DOHH2 (cell line): ENCODE data around the gene ADAMTS5.

Experiments used
- H3F3A ChIP-seq: fragments of 200-600 bp; sonication (generic), shearing (Covaris generic); 2 replicates; pipeline ENCODE4 v1.6.0; 2016; ENCODE audit warnings: antibody characterized with exemption, mild to moderate bottlenecking; ENCODE audit not compliant: control insufficient read depth, insufficient read depth
- H3K27ac ChIP-seq: fragments of 200-600 bp; sonication (generic); 2 replicates; pipeline ENCODE4 v1.5.1; 2014; ENCODE audit warnings: low read depth, mild to moderate bottlenecking, low read length, moderate library complexity
- H3K27me3 ChIP-seq: fragments of 200-600 bp; sonication (generic); 2 replicates; pipeline ENCODE4 v1.6.1; 2014; ENCODE audit warnings: mild to moderate bottlenecking, low read length, mixed read lengths; ENCODE audit not compliant: control insufficient read depth
- H3K36me3 ChIP-seq: fragments of 200-600 bp; sonication (generic); 2 replicates; pipeline ENCODE4 v1.6.1; 2014; ENCODE audit warnings: mild to moderate bottlenecking, low read length, moderate library complexity, mixed read lengths; ENCODE audit not compliant: control insufficient read depth
- H3K4me1 ChIP-seq: fragments of 200-600 bp; sonication (generic); 2 replicates; pipeline ENCODE4 v1.6.1; 2014; ENCODE audit warnings: mild to moderate bottlenecking, low read length, mixed read lengths; ENCODE audit not compliant: control insufficient read depth
- H3K4me2 ChIP-seq: fragments of 200-600 bp; sonication (generic); 2 replicates; pipeline ENCODE4 v1.6.0; 2014; ENCODE audit warnings: mild to moderate bottlenecking, low read length, moderate library complexity
- H3K4me3 ChIP-seq: fragments of 200-600 bp; sonication (generic); 2 replicates; pipeline ENCODE4 v1.5.1; 2014; ENCODE audit warnings: mild to moderate bottlenecking, low read length, mixed read lengths
- H3K79me2 ChIP-seq: fragments of 200-600 bp; sonication (generic); 2 replicates; pipeline ENCODE4 v1.6.1; 2014; ENCODE audit warnings: mild to moderate bottlenecking, low read length, mixed read lengths; ENCODE audit not compliant: control insufficient read depth
- H3K9me2 ChIP-seq: fragments of 200-600 bp; sonication (generic); replicated peaks from 2 replicates; pipeline ENCODE4 v1.6.1; 2014; ENCODE audit warnings: mild to moderate bottlenecking, low read length, mixed read lengths; ENCODE audit not compliant: control insufficient read depth
- H3K9me3 ChIP-seq: fragments of 200-600 bp; sonication (generic); 2 replicates; pipeline ENCODE4 v1.6.1; 2014; ENCODE audit warnings: antibody characterized with exemption, low read length, mixed read lengths; ENCODE audit not compliant: control insufficient read depth, insufficient read depth
- H4K20me1 ChIP-seq: fragments of 200-600 bp; sonication (generic); 2 replicates; pipeline ENCODE4 v1.6.0; 2014; ENCODE audit warnings: low read depth, mild to moderate bottlenecking, antibody characterized with exemption, low read length, moderate library complexity; ENCODE audit not compliant: control insufficient read depth, insufficient read depth
- EZH2phosphoT487 ChIP-seq: fragments of 200-600 bp; sonication (generic); IDR thresholded peaks from 2 replicates; pipeline ENCODE4 v1.6.1; 2017; ENCODE audit warnings: borderline replicate concordance, mild to moderate bottlenecking, antibody characterized with exemption, low read length, moderate library complexity, mixed read lengths
- TF ChIP-seq, protein P1 (sequence below): fragments of 200-600 bp; sonication (generic); IDR thresholded peaks from one replicate; pipeline ENCODE4 v1.5.1; 2014; ENCODE audit warnings: antibody characterized with exemption, mild to moderate bottlenecking, low read depth, low read length; ENCODE audit not compliant: poor library complexity, severe bottlenecking

Gene ADAMTS5

DNA sequence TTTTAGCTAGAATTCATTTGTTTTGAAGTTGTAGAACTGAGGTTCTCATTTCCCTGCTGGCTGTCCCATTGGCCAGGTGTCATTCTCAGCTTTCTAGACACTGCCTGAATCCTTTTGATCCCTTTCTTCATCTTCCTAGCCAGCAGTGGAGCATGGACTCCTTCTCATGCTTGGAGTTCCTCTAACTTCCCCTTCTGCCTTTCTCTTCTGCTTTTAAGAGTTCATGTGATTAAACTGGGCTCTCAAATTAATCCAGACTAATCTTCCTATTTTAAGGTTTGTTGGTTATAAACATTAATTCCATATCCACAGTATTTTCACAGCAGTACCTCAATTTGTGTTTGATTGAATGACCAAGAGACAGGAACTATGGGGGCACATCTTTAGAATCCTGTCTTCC is 52.3 kb downstream of the ADAMTS5 start:
- no peaks in the 10 kb centered on the region for H3K36me3 ChIP-seq
- H3K27ac ChIP-seq, result no peak overlapping the region
- H3K4me1 ChIP-seq, result no peaks in the 10 kb centered on the region
- no peaks in the 10 kb centered on the region for H3K27me3 ChIP-seq
- TF ChIP-seq EZH2phosphoT487, result no peak
- TF ChIP-seq, protein P1, sequence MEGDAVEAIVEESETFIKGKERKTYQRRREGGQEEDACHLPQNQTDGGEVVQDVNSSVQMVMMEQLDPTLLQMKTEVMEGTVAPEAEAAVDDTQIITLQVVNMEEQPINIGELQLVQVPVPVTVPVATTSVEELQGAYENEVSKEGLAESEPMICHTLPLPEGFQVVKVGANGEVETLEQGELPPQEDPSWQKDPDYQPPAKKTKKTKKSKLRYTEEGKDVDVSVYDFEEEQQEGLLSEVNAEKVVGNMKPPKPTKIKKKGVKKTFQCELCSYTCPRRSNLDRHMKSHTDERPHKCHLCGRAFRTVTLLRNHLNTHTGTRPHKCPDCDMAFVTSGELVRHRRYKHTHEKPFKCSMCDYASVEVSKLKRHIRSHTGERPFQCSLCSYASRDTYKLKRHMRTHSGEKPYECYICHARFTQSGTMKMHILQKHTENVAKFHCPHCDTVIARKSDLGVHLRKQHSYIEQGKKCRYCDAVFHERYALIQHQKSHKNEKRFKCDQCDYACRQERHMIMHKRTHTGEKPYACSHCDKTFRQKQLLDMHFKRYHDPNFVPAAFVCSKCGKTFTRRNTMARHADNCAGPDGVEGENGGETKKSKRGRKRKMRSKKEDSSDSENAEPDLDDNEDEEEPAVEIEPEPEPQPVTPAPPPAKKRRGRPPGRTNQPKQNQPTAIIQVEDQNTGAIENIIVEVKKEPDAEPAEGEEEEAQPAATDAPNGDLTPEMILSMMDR, result no peak
- H4K20me1 ChIP-seq, result no peaks in the 10 kb centered on the region
- H3F3A ChIP-seq, result no peaks in the 10 kb centered on the region
- H3K4me2 ChIP-seq, result no peak overlapping the region
- H3K9me3 ChIP-seq, result peaks cover 4% of the 10 kb centered on the region; the same call in 1 of the 2 replicates
- no peaks in the 10 kb centered on the region for H3K79me2 ChIP-seq
- no peak overlapping the region for H3K4me3 ChIP-seq
- no peaks in the 10 kb centered on the region for H3K9me2 ChIP-seq

GRCh38 chr21:26912466-26912865 is 54.4 kb downstream of the ADAMTS5 start:
- Histone ChIP-seq H3K79me2 (no peaks in the 10 kb centered on the region), H3K4me3 (no peak overlapping the region), H3K36me3 (no peaks in the 10 kb centered on the region), H3K9me3 (peaks cover 4% of the 10 kb centered on the region; the same call in 1 of the 2 replicates), H3K27ac (no peak overlapping the region), H3K27me3 (no peaks in the 10 kb centered on the region), H4K20me1 (no peaks in the 10 kb centered on the region), H3K4me1 (no peaks in the 10 kb centered on the region), H3K9me2 (no peaks in the 10 kb centered on the region), H3K4me2 (no peak overlapping the region), H3F3A (no peaks in the 10 kb centered on the region)
- TF ChIP-seq EZH2phosphoT487, result no peak

DNA sequence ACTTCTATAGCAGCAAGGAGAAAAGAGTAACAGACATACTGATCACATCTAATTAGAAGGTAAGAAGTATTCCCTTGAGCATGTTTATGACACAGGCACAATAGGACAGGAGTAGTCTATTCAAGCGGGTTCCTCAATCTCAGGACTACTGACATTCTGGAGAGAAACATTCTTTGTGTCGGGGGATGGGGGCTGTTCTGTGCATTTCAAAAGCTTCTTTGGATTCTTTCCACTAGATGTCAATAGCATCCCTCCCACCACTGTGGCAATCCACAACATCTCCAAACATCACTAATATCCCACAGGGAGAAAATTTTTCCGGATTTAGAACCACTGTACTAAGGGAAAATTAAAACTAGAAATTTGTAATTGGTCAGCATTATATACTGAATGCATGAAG is 56.9 kb downstream of the ADAMTS5 start:
- H4K20me1 ChIP-seq, result no peaks in the 10 kb centered on the region
- H3K4me3 ChIP-seq, result no peak overlapping the region
- no peaks in the 10 kb centered on the region for H3K4me1 ChIP-seq
- no peaks in the 10 kb centered on the region for H3K27me3 ChIP-seq
- H3K9me3 ChIP-seq, result peaks cover 4% of the 10 kb centered on the region; the same call in 1 of the 2 replicates
- H3F3A ChIP-seq, result no peaks in the 10 kb centered on the region
- no peaks in the 10 kb centered on the region for H3K79me2 ChIP-seq
- no peak overlapping the region for H3K27ac ChIP-seq
- H3K9me2 ChIP-seq, result no peaks in the 10 kb centered on the region
- no peak overlapping the region for H3K4me2 ChIP-seq
- no peak for TF ChIP-seq EZH2phosphoT487
- TF ChIP-seq, protein P1, result no peak
- no peaks in the 10 kb centered on the region for H3K36me3 ChIP-seq

DNA sequence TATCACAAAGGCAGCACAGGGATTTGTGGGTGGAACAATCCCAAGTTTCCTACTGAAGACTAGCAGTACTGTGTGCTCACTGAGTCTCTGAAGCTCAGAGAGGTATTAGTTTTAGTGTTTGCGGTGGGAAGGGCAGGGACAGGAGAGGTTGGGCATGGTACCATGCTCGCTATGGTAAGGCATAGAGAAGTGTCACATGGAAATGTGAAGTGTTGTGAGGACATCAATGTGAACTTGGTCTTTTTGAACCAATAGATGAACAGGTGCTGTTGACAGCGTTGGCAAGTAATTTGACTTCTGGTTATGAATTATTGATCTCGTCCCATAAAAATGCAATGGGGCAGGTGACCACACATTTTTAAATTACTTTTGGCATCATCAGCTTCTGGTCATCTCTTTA is 65.9 kb downstream of the ADAMTS5 start:
- Histone ChIP-seq H4K20me1 (no peaks in the 10 kb centered on the region), H3K4me2 (no peak overlapping the region), H3K9me3 (no peaks in the 10 kb centered on the region; the same call in 1 of the 2 replicates), H3K27me3 (no peaks in the 10 kb centered on the region), H3K79me2 (no peaks in the 10 kb centered on the region), H3K4me3 (no peak overlapping the region), H3K4me1 (no peaks in the 10 kb centered on the region), H3F3A (no peaks in the 10 kb centered on the region), H3K36me3 (no peaks in the 10 kb centered on the region), H3K27ac (no peak overlapping the region), H3K9me2 (no peaks in the 10 kb centered on the region)
- TF ChIP-seq, protein P1, result no peak
- TF ChIP-seq EZH2phosphoT487, result no peak
